ENCODE measurements around the gene KIF20B.
A peak's percentile ranks its signal among the peaks of the same experiment; 100 is the strongest.
"Not testable (repeated sequence)": the region's sequence is repeated elsewhere in the genome, so short reads cannot be mapped to it uniquely, and the experiment has no call there.

KIF20B gene

GRCh38 chr10:89685936-89686335 is 15.5 kb upstream of the KIF20B start:
- no peak for DNase-seq

GRCh38 chr10:89690027-89690426 is 11.4 kb upstream of the KIF20B start:
- DNase-seq, result no peak

GRCh38 chr10:89692416-89692815 is 9.0 kb upstream of the KIF20B start:
- no peak for DNase-seq

- DNase-seq, result no peak
These were observed 8.2 kb upstream of the KIF20B start for GRCh38 chr10:89693176-89693575.

- no peak for DNase-seq
These were observed 6.1 kb upstream of the KIF20B start for GRCh38 chr10:89695307-89695706.

GRCh38 chr10:89697946-89698345 is 3.4 kb upstream of the KIF20B start:
- no peak for DNase-seq

- DNase-seq, result no peak
These were observed 1.8 kb upstream of the KIF20B start for GRCh38 chr10:89699581-89700064.

GRCh38 chr10:89700923-89701241 is 508 bp upstream of the KIF20B start:
- DNase-seq, result no peak

GRCh38 chr10:89702121-89702480 is 711 bp downstream of the KIF20B start:
- peak in 1 of 2 donors; percentile 3 for DNase-seq

- DNase-seq, result no peak
These were observed 4.1 kb downstream of the KIF20B start for GRCh38 chr10:89705466-89705865.

- DNase-seq, result no peak
These were observed 4.6 kb downstream of the KIF20B start for GRCh38 chr10:89706011-89706410.

- DNase-seq, result no peak
These were observed 6.0 kb downstream of the KIF20B start for GRCh38 chr10:89707372-89707771.

GRCh38 chr10:89710753-89711152 is 9.4 kb downstream of the KIF20B start:
- DNase-seq, result no peak

GRCh38 chr10:89734616-89735015 is 33.2 kb downstream of the KIF20B start:
- DNase-seq, result no peak

- DNase-seq, result no peak
These were observed 37.3 kb downstream of the KIF20B start for GRCh38 chr10:89738551-89739209.

- no peak for DNase-seq
These were observed 39.9 kb downstream of the KIF20B start for GRCh38 chr10:89741126-89741762.

GRCh38 chr10:89744026-89744425 is 42.6 kb downstream of the KIF20B start:
- no peak for DNase-seq

GRCh38 chr10:89745903-89746302 is 44.5 kb downstream of the KIF20B start:
- no peak for DNase-seq

GRCh38 chr10:89750441-89750840 is 49.1 kb downstream of the KIF20B start:
- no peak for DNase-seq

- no peak for DNase-seq
These were observed 54.0 kb downstream of the KIF20B start for GRCh38 chr10:89755374-89755773.

GRCh38 chr10:89759531-89759930 is 58.1 kb downstream of the KIF20B start:
- no peak for DNase-seq

GRCh38 chr10:89763671-89764070 is 62.3 kb downstream of the KIF20B start:
- not testable (repeated sequence) for DNase-seq

GRCh38 chr10:89771684-89772083 is 70.3 kb downstream of the KIF20B start:
- DNase-seq, result no peak

GRCh38 chr10:89773081-89773480 is 71.7 kb downstream of the KIF20B start:
- DNase-seq, result no peak

GRCh38 chr10:89776665-89777064 is 75.3 kb downstream of the KIF20B start:
- no peak for DNase-seq
